ENCODE results near the gene AGAP3.

AGAP3 gene

GRCh38 chr7:151189038-151189437, 102.8 kb downstream of the AGAP3 start:
- no peak for DNase-seq

- DNase-seq = no peak
These were observed 105.3 kb downstream of the AGAP3 start for GRCh38 chr7:151191544-151191943.

GRCh38 chr7:151192002-151192539, 105.8 kb downstream of the AGAP3 start:
- DNase-seq = no peak

- DNase-seq = no peak
These were observed 107.1 kb downstream of the AGAP3 start for GRCh38 chr7:151193203-151193978.
